Kidney epithelial cell (primary cell): ENCODE measurements around the gene NEU2. TPM values are rescaled to one million over a fixed set of nuclear protein-coding genes. Genes with fewer than 3 reads are reported as not detected.

Experiments
- DNase-seq: peaks from one replicate; pipeline ENCODE4 v3.0.0-alpha.2; 2010; ENCODE audit warnings: low read depth
- H3K27me3 ChIP-seq: 2 replicates; pipeline ENCODE4 v1.6.0; 2011; ENCODE audit warnings: low read length; ENCODE audit not compliant: control insufficient read depth, insufficient read depth
- H3K36me3 ChIP-seq: 2 replicates; pipeline ENCODE4 v1.5.1; 2011; ENCODE audit warnings: low read length; ENCODE audit not compliant: control insufficient read depth, insufficient read depth
- H3K4me3 ChIP-seq: 2 replicates; pipeline ENCODE4 v1.5.1; 2011; ENCODE audit warnings: low read depth, mild to moderate bottlenecking, control low read depth, low read length
- CTCF ChIP-seq: IDR thresholded peaks from 2 replicates; pipeline ENCODE4 v1.5.1; 2011; ENCODE audit warnings: mild to moderate bottlenecking, moderate library complexity, low read length, control low read depth, inconsistent platforms; ENCODE audit not compliant: insufficient read depth, poor library complexity, severe bottlenecking
- total RNA-seq: library from RNA; depleted of rRNA; stranded (reverse); fragments of >200 nt; gene quantifications from 2 replicates; pipeline ENCODE4 v1.2.3, GENCODE V29; 2015

NEU2 gene
- total RNA-seq, 1 donor from 2014 or later: not detected

DNA sequence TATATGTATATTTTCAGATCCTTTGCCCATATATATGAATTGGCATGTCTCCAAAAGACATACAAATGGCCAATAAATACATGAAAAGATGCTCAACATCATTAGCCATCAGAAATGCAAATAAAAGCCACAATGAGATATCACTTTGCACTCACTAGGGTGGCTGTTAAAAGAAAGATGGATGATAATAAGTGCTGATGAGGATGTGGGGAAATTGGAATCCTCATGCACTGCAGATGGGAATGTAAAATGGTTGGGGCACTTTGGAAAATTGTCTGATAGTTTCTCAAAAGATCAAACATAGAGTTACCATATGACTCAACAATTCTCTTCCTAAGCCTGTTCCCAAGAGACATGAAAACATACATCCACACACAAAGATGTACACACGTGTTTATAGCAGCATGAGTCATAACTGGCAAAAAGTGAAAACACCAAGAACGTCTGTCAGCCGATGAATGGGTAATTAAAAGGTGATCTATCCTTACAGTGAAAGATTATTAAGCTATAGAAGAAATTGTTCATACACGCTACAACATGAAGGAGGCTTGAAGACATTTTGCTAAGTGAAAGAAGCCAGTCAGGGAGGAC is 39.1 kb upstream of the NEU2 start:
- DNase-seq: no peak
- Histone ChIP-seq H3K27me3 (no peaks in the 10 kb centered on the region), H3K4me3 (no peak overlapping the region), H3K36me3 (no peaks in the 10 kb centered on the region)
- no peak for TF ChIP-seq CTCF

- no peaks in the 10 kb centered on the region for H3K27me3 ChIP-seq
- TF ChIP-seq CTCF: no peak
- H3K36me3 ChIP-seq: no peaks in the 10 kb centered on the region
- H3K4me3 ChIP-seq: no peak overlapping the region
- no peak for DNase-seq
These were observed 38.0 kb upstream of the NEU2 start for GRCh38 chr2:232994446-232994845.

GRCh38 chr2:232997749-232998665 is 34.5 kb upstream of the NEU2 start:
- no peak for DNase-seq
- Histone ChIP-seq H3K4me3 (no peak overlapping the region), H3K36me3 (no peaks in the 10 kb centered on the region), H3K27me3 (no peaks in the 10 kb centered on the region)
- no peak for TF ChIP-seq CTCF

GRCh38 chr2:232998666-232998985 is 33.8 kb upstream of the NEU2 start:
- peaks cover 3% of the 10 kb centered on the region for H3K27me3 ChIP-seq
- no peak for DNase-seq
- H3K36me3 ChIP-seq: no peaks in the 10 kb centered on the region
- H3K4me3 ChIP-seq: no peak overlapping the region
- TF ChIP-seq CTCF: no peak

DNA sequence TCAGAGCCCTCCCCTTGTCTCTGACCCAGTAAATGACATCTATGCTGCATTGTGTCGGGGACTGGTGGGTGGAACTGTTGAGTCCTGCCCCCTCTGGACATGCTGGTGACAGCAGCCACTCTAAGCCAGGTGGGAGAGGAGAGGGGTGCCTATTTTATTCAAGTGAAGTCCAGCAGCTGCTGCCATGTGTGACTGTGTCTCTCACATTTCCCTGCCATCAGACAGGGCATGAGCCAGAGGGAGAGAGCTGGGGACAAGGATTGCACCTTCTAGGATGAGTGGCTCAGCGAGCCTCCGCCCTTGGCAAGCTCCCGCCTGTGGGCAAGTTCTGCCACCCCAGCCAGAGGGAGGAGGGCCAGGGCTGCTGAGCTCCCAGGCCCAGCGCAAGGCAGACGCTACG is 33.1 kb upstream of the NEU2 start:
- no peak for DNase-seq
- Histone ChIP-seq H3K36me3 (no peaks in the 10 kb centered on the region), H3K27me3 (peaks cover 8% of the 10 kb centered on the region), H3K4me3 (no peak overlapping the region)
- no peak for TF ChIP-seq CTCF
